GM19455 (cell line): Measurements from ENCODE around the gene SPIRE2.
"Not testable (repeated sequence)": the region's sequence is repeated elsewhere in the genome, so short reads cannot be mapped to it uniquely, and the experiment has no call there.

Experiments
- ATAC-seq: cut with Tn5 transposase; IDR thresholded peaks from one replicate; pipeline ENCODE4 v1.9.1; 2021; ENCODE audit not compliant: unreplicated experiment

SPIRE2 gene

GRCh38 chr16:89862732-89863131 lies 34.5 kb downstream of the SPIRE2 start:
- no peak for ATAC-seq

- peak; percentile 48 for ATAC-seq
Measured at GRCh38 chr16:89863741-89864526, 35.7 kb downstream of the SPIRE2 start.

GRCh38 chr16:89864527-89864820 lies 36.2 kb downstream of the SPIRE2 start:
- no peak for ATAC-seq

GRCh38 chr16:89867918-89868317 lies 39.6 kb downstream of the SPIRE2 start:
- ATAC-seq: no peak

- ATAC-seq: no peak
Measured at GRCh38 chr16:89869911-89870310, 41.6 kb downstream of the SPIRE2 start.

- ATAC-seq: no peak
Measured at GRCh38 chr16:89870440-89870839, 42.2 kb downstream of the SPIRE2 start.

GRCh38 chr16:89871895-89872294 lies 43.6 kb downstream of the SPIRE2 start:
- ATAC-seq: no peak

GRCh38 chr16:89873109-89873971 lies 45.1 kb downstream of the SPIRE2 start, which contains the start of gene TCF25:
TSS of gene TCF25 (plus strand) at chr16:89873592. CDS start at chr16:89873668, 76 bp downstream.
- peak; percentile 49 for ATAC-seq

GRCh38 chr16:89873972-89874689 lies 45.9 kb downstream of the SPIRE2 start:
- peak; percentile 58 for ATAC-seq

GRCh38 chr16:89879123-89879522 lies 50.8 kb downstream of the SPIRE2 start:
- ATAC-seq: not testable (repeated sequence)

- ATAC-seq: no peak
Measured at GRCh38 chr16:89880477-89881367, 52.4 kb downstream of the SPIRE2 start.

GRCh38 chr16:89881368-89881730 lies 53.1 kb downstream of the SPIRE2 start:
- no peak for ATAC-seq

GRCh38 chr16:89883346-89884040 lies 55.2 kb downstream of the SPIRE2 start:
- no peak for ATAC-seq

- no peak for ATAC-seq
Measured at GRCh38 chr16:89884041-89884421, 55.8 kb downstream of the SPIRE2 start.

GRCh38 chr16:89887243-89887642 lies 59.0 kb downstream of the SPIRE2 start:
- ATAC-seq: no peak

- ATAC-seq: no peak
Measured at GRCh38 chr16:89890200-89890599, 61.9 kb downstream of the SPIRE2 start.

GRCh38 chr16:89890886-89891657 lies 62.8 kb downstream of the SPIRE2 start:
- no peak for ATAC-seq

GRCh38 chr16:89892055-89892630 lies 63.9 kb downstream of the SPIRE2 start:
- ATAC-seq: no peak

- ATAC-seq: no peak
Measured at GRCh38 chr16:89892635-89893034, 64.4 kb downstream of the SPIRE2 start.
